HepG2 (cell line): Measurements from ENCODE around the gene SIT1. TPM values are rescaled to one million over a fixed set of nuclear protein-coding genes. Genes with fewer than 3 reads are reported as not detected.

Source experiments
- BORCS8-MEF2B ChIP-seq: sonication (generic); formaldehyde crosslinking; IDR thresholded peaks from 2 replicates; pipeline ENCODE4 v1.8.0; 2022; ENCODE audit warnings: mild to moderate bottlenecking, missing genetic modification reagents
- CSRNP1 ChIP-seq: sonication (generic); formaldehyde crosslinking; IDR thresholded peaks from 2 replicates; pipeline ENCODE4 v1.8.1; 2023; ENCODE audit warnings: mild to moderate bottlenecking, missing genetic modification reagents
- DNMT1 ChIP-seq: sonication (generic); formaldehyde crosslinking; IDR thresholded peaks from 2 replicates; pipeline ENCODE4 v1.5.1; 2020; ENCODE audit warnings: mild to moderate bottlenecking, missing genetic modification reagents
- MAX ChIP-seq: IDR thresholded peaks from 2 replicates; pipeline ENCODE4 v1.6.1; 2012; ENCODE audit warnings: inconsistent platforms
- NFKBIZ ChIP-seq: IDR thresholded peaks from 2 replicates; pipeline ENCODE4 v1.6.1; 2018; ENCODE audit warnings: missing genetic modification reagents, missing compliant biosample characterization
- PCBP1 ChIP-seq: fragments of 200-400 bp; formaldehyde crosslinking; IDR thresholded peaks from 2 replicates; pipeline ENCODE4 v1.6.1; 2017; ENCODE audit warnings: mild to moderate bottlenecking, low read depth, low read length, borderline replicate concordance
- RBM22 ChIP-seq: fragments of 200-400 bp; formaldehyde crosslinking; optimal IDR thresholded peaks from 2 replicates; pipeline ENCODE3; 2017; ENCODE audit warnings: mild to moderate bottlenecking, low read length, moderate library complexity
- SAP130 ChIP-seq: IDR thresholded peaks from 2 replicates; pipeline ENCODE4 v1.6.1; 2016; ENCODE audit warnings: low read depth
- SIN3A ChIP-seq: IDR thresholded peaks from 2 replicates; pipeline ENCODE4 v1.6.1; 2011; ENCODE audit warnings: low read depth, mild to moderate bottlenecking, control low read depth, low read length, borderline replicate concordance
- TBX2 ChIP-seq: sonication (generic); formaldehyde crosslinking; IDR thresholded peaks from 2 replicates; pipeline ENCODE4 v1.5.0; 2020; ENCODE audit warnings: missing genetic modification reagents, mild to moderate bottlenecking, borderline replicate concordance
- TCF7 ChIP-seq: sonication (generic); IDR thresholded peaks from 2 replicates; pipeline ENCODE4 v1.6.1; 2016; ENCODE audit warnings: antibody characterized with exemption, low read depth
- TOPORS ChIP-seq: sonication (generic); formaldehyde crosslinking; IDR thresholded peaks from 2 replicates; pipeline ENCODE4 v1.8.0; 2023; ENCODE audit warnings: mild to moderate bottlenecking, missing genetic modification reagents
- ZFX ChIP-seq: sonication (generic); formaldehyde crosslinking; IDR thresholded peaks from 2 replicates; pipeline ENCODE4 v1.4.0; 2020; ENCODE audit warnings: mild to moderate bottlenecking, low read depth, missing genetic modification reagents, moderate library complexity
- ZNF121 ChIP-seq: sonication (generic); formaldehyde crosslinking; IDR thresholded peaks from 2 replicates; pipeline ENCODE4 v1.5.0; 2020; ENCODE audit warnings: mild to moderate bottlenecking, missing genetic modification reagents
- ZNF281 ChIP-seq: sonication (generic); formaldehyde crosslinking; IDR thresholded peaks from 2 replicates; pipeline ENCODE4 v1.4.0; 2020; ENCODE audit warnings: missing genetic modification reagents, borderline replicate concordance
- ZNF362 ChIP-seq: sonication (generic); formaldehyde crosslinking; IDR thresholded peaks from 2 replicates; pipeline ENCODE4 v1.4.0; 2020; ENCODE audit warnings: missing genetic modification reagents, mild to moderate bottlenecking, borderline replicate concordance
- ZNF572 ChIP-seq: sonication (generic); formaldehyde crosslinking; IDR thresholded peaks from 2 replicates; pipeline ENCODE4 v1.5.1; 2020; ENCODE audit warnings: mild to moderate bottlenecking, missing genetic modification reagents
- ZNF672 ChIP-seq: sonication (generic); formaldehyde crosslinking; IDR thresholded peaks from 2 replicates; pipeline ENCODE4 v1.8.1; 2022; ENCODE audit warnings: missing genetic modification reagents
- ZNF687 ChIP-seq: sonication (generic); formaldehyde crosslinking; IDR thresholded peaks from 2 replicates; pipeline ENCODE4 v1.5.1; 2020; ENCODE audit warnings: mild to moderate bottlenecking, missing genetic modification reagents, moderate library complexity
- polyA plus RNA-seq, 8 experiments: library from polyadenylated mRNA; depleted of rRNA in 3 of 8; stranded (reverse) in 7 of 8; unstranded in 1 of 8; fragments of >200 nt; fragmentation: Illumina TruSeq in 4 of 8; extraction: Trizol in 4 of 8; gene quantifications; 2 replicates each; pipeline versions ENCODE4 v1.2.1 to v1.2.3, GENCODE V29; 2011 to 2016; ENCODE audit warnings: low read depth in 4 of 8, missing spikeins in 1 of 8, mixed read lengths in 1 of 8; ENCODE audit not compliant: insufficient read depth in 1 of 8
- total RNA-seq, 5 experiments: library from RNA; depleted of rRNA; stranded (reverse); fragments of >200 nt; fragmentation: Illumina TruSeq; extraction: Trizol; gene quantifications; 2 replicates each; pipeline ENCODE4 v1.2.3, GENCODE V29; 2016; ENCODE audit warnings: low read depth in 1 of 5

SIT1 gene
- total and polyA plus RNA-seq, 2 of the 13 experiments (the other 11 are each of a cell fraction or from before 2014, with no cell fraction given), result 0.09 to 6.7 TPM

GRCh38 chr9:35650341-35651158 is at the start of gene SIT1 (continued):
- TF ChIP-seq ZNF687 (CRISPR knock-in tag) (peak; percentile 83), ZNF362 (CRISPR knock-in tag) (peak; percentile 24; the same call in 1 of the 2 replicates), PCBP1 (no peak), ZFX (CRISPR knock-in tag) (peak; percentile 62), DNMT1 (CRISPR knock-in tag) (0 out of 2 replicates have a peak, but pooled peaks have one; percentile 58), BORCS8-MEF2B (CRISPR knock-in tag) (no peak), ZNF281 (peak; percentile 68), TBX2 (CRISPR knock-in tag) (peak; percentile 60; the same call in 1 of the 2 replicates), ZNF121 (no peak), RBM22 (no peak), ZNF672 (CRISPR knock-in tag) (no peak), NFKBIZ (CRISPR knock-in tag) (no peak), TOPORS (CRISPR knock-in tag) (0 out of 2 replicates have a peak, but pooled peaks have one; percentile 45), TCF7 (0 out of 2 replicates have a peak, but pooled peaks have one; percentile 12), SAP130 (CRISPR knock-in tag) (peak; percentile 40), ZNF572 (0 out of 2 replicates have a peak, but pooled peaks have one; percentile 25), CSRNP1 (CRISPR knock-in tag) (0 out of 2 replicates have a peak, but pooled peaks have one; percentile 43), SIN3A (no peak), MAX (peak; percentile 75)
